GM15510 (cell line): Measurements from ENCODE around the gene CEP63.

Experiments used
- POLR2A ChIP-seq: IDR thresholded peaks from 3 replicates; pipeline ENCODE4 v1.6.1; 2011; ENCODE audit warnings: borderline replicate concordance; ENCODE audit not compliant: insufficient read length; ENCODE audit errors: extremely low read depth

CEP63 gene

GRCh38 chr3:134614955-134615354 lies 129.1 kb downstream of the CEP63 start:
- TF ChIP-seq POLR2A, result no peak

DNA sequence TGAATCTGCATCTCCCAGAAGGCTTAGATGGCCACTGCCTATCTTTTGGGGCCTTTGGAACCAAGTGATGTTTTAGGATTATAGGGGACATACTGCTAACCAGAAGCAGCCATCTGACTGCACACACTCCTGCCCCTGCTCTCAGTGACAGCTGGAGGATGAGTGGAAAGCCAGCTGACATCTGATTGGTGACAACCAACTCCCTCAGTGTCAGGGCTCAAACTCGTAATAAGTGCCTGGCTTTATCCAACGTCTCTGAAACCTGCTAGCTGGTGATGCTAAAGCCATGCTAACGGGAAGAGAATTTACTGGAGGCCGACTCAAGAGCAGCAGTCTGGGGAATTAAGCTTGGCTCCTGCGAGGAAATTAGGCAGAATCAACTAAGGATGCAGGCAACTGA lies 129.9 kb downstream of the CEP63 start:
- no peak for TF ChIP-seq POLR2A

DNA sequence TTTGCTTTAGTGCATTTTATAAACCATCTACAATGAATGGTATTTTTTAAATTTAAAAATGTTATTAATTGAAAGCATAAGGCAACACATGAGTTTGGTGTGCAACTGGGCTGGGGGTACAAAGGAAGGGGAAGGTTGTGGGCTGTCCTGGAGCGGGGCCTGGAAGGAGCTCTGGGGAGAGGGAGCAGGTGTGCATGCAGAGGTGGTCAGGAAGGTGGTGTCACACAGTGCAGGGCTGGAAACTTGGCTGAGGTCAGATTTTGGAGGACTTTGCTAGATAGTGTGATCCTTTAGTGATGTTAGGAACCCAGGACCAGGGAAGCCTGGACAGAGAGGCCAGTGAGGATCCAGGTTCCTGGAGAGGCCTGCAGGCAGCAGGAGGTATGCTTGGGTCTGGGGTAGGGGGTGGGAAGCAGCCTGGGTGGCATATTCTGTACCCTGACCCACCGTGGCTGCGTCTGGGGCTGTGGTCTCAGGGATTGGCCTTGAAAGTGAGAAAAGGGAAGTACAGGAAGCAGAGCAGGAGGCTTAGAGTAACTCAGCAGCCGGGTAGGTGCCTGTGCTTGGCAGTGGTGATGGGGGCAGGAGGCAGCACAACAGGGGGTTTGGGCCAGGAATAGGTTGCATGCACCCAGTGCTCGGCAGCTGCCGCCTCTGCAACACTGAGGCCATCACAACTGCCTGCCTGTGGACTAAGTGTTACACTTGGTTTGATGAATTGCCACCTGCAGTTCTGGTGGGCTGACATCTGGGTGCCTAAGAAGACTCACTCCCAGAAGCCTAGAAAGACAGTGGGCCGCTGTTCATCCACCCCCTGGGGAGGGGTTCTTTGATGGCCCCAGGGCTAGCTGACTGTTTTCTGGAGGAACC lies 132.0 kb downstream of the CEP63 start:
- TF ChIP-seq POLR2A, result no peak

- no peak for TF ChIP-seq POLR2A
Observed at GRCh38 chr3:134618478-134619300, 132.8 kb downstream of the CEP63 start.

GRCh38 chr3:134619301-134619615 lies 133.4 kb downstream of the CEP63 start:
- no peak for TF ChIP-seq POLR2A

- no peak for TF ChIP-seq POLR2A
Observed at GRCh38 chr3:134619884-134620445, 134.1 kb downstream of the CEP63 start.

DNA sequence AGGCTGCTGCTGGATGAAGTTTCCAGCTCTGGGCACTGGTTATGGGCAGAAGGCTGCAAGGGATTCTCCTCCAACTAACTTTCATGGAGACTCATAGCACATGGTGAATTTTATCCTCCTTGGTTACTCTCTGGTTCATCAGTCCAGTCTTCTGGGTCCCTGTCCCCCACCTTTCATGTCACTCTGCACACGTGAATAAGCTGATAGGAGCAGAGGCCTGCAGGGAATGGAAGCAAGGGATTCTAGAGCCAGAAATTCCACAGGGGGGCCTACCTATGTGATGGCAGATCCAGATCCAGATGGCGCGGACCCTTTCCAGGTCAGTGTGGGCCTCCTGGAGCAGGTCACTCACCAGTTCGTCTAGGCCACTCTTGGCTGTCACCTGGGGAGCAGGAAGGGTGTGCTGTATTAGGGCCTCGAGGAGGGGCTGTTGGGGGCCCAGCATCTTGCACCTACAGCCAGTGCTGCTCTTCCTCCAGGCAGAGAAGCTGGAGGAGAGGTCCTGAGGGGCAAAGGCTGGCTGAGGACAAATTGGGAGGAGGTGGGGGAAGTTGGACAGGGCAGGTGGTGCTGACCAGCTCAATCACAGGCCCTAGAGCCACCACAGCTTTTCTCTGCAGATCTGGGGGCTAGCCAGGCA lies 134.7 kb downstream of the CEP63 start:
- no peak for TF ChIP-seq POLR2A

DNA sequence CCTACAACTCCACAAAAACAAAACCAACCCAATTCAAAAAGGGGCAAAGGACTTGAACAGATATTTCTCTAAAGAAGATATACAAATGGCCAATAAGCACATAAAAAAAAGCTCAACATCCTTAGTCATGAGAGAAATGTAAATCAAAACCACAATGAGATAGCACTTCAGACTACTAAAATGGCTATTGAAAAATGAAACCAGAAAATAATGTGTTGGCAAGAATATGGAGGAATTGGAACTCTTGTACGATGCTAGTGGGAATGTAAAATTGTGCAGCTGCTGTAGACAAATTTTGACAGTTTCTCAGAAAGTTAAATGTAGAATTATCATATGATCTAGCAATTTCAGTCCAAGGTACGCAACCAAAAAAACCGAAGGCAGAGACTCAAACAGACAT lies 136.0 kb downstream of the CEP63 start:
- TF ChIP-seq POLR2A, result no peak

- no peak for TF ChIP-seq POLR2A
Observed at GRCh38 chr3:134622806-134623365, 137.0 kb downstream of the CEP63 start.

GRCh38 chr3:134623615-134624245 lies 137.9 kb downstream of the CEP63 start:
- TF ChIP-seq POLR2A, result no peak
